Mesenchymal stem cell (in vitro differentiated cells and primary cell): ENCODE results near the gene FAF1.

Experiments
- DNase-seq: peaks from one replicate; pipeline ENCODE4 v3.0.0-alpha.2; 2013
- H2AFZ ChIP-seq: one replicate; pipeline ENCODE4 v1.6.1; 2013; ENCODE audit warnings: low read depth, mild to moderate bottlenecking, control low read depth, inconsistent platforms, low read length, moderate library complexity
- H2AK5ac ChIP-seq: 2 replicates; pipeline ENCODE4 v1.6.1; 2013; ENCODE audit warnings: low read length, moderate library complexity, mild to moderate bottlenecking, inconsistent platforms; ENCODE audit not compliant: severe bottlenecking
- H2BK120ac ChIP-seq: one replicate; pipeline ENCODE4 v1.6.1; 2013; ENCODE audit warnings: low read depth, mild to moderate bottlenecking, inconsistent platforms, low read length, moderate library complexity
- H2BK12ac ChIP-seq, 2 experiments: one replicate each; pipeline ENCODE4 v1.6.1; 2013; ENCODE audit warnings: inconsistent platforms in 2 of 2, low read length in 2 of 2, mild to moderate bottlenecking in 2 of 2, moderate library complexity in 2 of 2, control low read depth in 1 of 2
- H2BK15ac ChIP-seq: one replicate; pipeline ENCODE4 v1.6.1; 2013; ENCODE audit warnings: mild to moderate bottlenecking, low read depth, inconsistent platforms; ENCODE audit not compliant: poor library complexity, severe bottlenecking
- H2BK5ac ChIP-seq: 2 replicates; pipeline ENCODE4 v1.6.1; 2013; ENCODE audit warnings: low read depth, mild to moderate bottlenecking, low read length, control low read depth, inconsistent platforms; ENCODE audit not compliant: poor library complexity, severe bottlenecking
- H3K14ac ChIP-seq, 2 experiments: one replicate each; pipeline ENCODE4 v1.6.1; 2013; ENCODE audit warnings: inconsistent platforms in 2 of 2, low read length in 2 of 2, control low read depth in 1 of 2, mild to moderate bottlenecking in 1 of 2, moderate library complexity in 1 of 2
- H3K18ac ChIP-seq, 2 experiments: one replicate each; pipeline ENCODE4 v1.6.1; 2013; ENCODE audit warnings: inconsistent platforms in 2 of 2, low read length in 2 of 2, control low read depth in 1 of 2, low read depth in 1 of 2, mild to moderate bottlenecking in 1 of 2
- H3K23ac ChIP-seq, 2 experiments: one replicate each; pipeline ENCODE4 v1.6.1; 2013; ENCODE audit warnings: inconsistent platforms in 2 of 2, low read length in 2 of 2, mild to moderate bottlenecking in 2 of 2, moderate library complexity in 2 of 2, control low read depth in 1 of 2
- H3K27ac ChIP-seq: 2 replicates; pipeline ENCODE4 v1.5.1; 2013; ENCODE audit warnings: mild to moderate bottlenecking, moderate library complexity, low read length, control low read depth, inconsistent platforms; ENCODE audit not compliant: poor library complexity, severe bottlenecking
- H3K27me3 ChIP-seq, 2 experiments: 2 replicates each; pipeline versions ENCODE4 v1.6.1 to v1.7.0; 2013; ENCODE audit warnings: low read length in 2 of 2, mild to moderate bottlenecking in 2 of 2, moderate library complexity in 2 of 2, control low read depth in 1 of 2, inconsistent platforms in 1 of 2; ENCODE audit not compliant: control insufficient read depth in 1 of 2, insufficient read depth in 1 of 2
- H3K36me3 ChIP-seq, 2 experiments: 2 replicates each; pipeline versions ENCODE4 v1.6.1 to v1.7.0; 2013; ENCODE audit warnings: low read length in 2 of 2, control low read depth in 1 of 2, inconsistent platforms in 1 of 2, low read depth in 1 of 2, mild to moderate bottlenecking in 1 of 2; ENCODE audit not compliant: insufficient read depth in 2 of 2, control insufficient read depth in 1 of 2
- H3K4ac ChIP-seq, 2 experiments: one replicate each; pipeline ENCODE4 v1.6.1; 2013; ENCODE audit warnings: inconsistent platforms in 2 of 2, low read length in 2 of 2, mild to moderate bottlenecking in 2 of 2, moderate library complexity in 2 of 2, control low read depth in 1 of 2, low read depth in 1 of 2
- H3K4me1 ChIP-seq: 2 replicates; pipeline ENCODE4 v1.6.1; 2013; ENCODE audit warnings: low read depth, low read length, control low read depth; ENCODE audit not compliant: control insufficient read depth, insufficient read depth
- H3K4me2 ChIP-seq: 2 replicates; pipeline ENCODE4 v1.6.1; 2013; ENCODE audit warnings: low read length, mild to moderate bottlenecking, inconsistent platforms; ENCODE audit not compliant: poor library complexity, severe bottlenecking
- H3K4me3 ChIP-seq, 2 experiments: 2 replicates each; pipeline versions ENCODE4 v1.5.1 to v1.7.0; 2013; ENCODE audit warnings: low read length in 2 of 2, mild to moderate bottlenecking in 2 of 2, control low read depth in 1 of 2, low read depth in 1 of 2; ENCODE audit not compliant: insufficient read depth in 1 of 2
- H3K79me1 ChIP-seq: replicated peaks from 2 replicates; pipeline ENCODE4 v1.6.1; 2013; ENCODE audit warnings: mild to moderate bottlenecking, control low read depth, low read length, inconsistent platforms; ENCODE audit not compliant: poor library complexity, severe bottlenecking
- H3K9ac ChIP-seq: 2 replicates; pipeline ENCODE4 v1.7.0; 2013; ENCODE audit warnings: mild to moderate bottlenecking, low read length, moderate library complexity
- H3K9me3 ChIP-seq: 2 replicates; pipeline ENCODE4 v1.7.0; 2013; ENCODE audit warnings: mild to moderate bottlenecking, low read length; ENCODE audit not compliant: control insufficient read depth
- H4K8ac ChIP-seq: one replicate; pipeline ENCODE4 v1.6.1; 2013; ENCODE audit warnings: inconsistent platforms, mild to moderate bottlenecking, low read length, moderate library complexity
- H4K91ac ChIP-seq: one replicate; pipeline ENCODE4 v1.6.1; 2013; ENCODE audit warnings: mild to moderate bottlenecking, low read length, inconsistent platforms
- WGBS: methylation state at CpG from one replicate; pipeline ENCODE4 v1.1.7; 2013; ENCODE audit warnings: mixed read lengths; 5-methylcytosine and 5-hydroxymethylcytosine counted together

FAF1 gene

GRCh38 chr1:50661626-50662025 is 298.4 kb downstream of the FAF1 start:
- WGBS, result 83% methylated on average over 3 of the region's 5 CpGs
- H3K36me3 ChIP-seq, result no peaks in the 10 kb centered on the region
- no peak overlapping the region for H3K14ac ChIP-seq
- H3K4me1 ChIP-seq, result no peaks in the 10 kb centered on the region
- no peak overlapping the region for H4K91ac ChIP-seq
- no peak overlapping the region for H3K4me2 ChIP-seq
- no peak overlapping the region for H2BK120ac ChIP-seq
- no peaks in the 10 kb centered on the region for H3K27me3 ChIP-seq
- no peak overlapping the region for H2BK15ac ChIP-seq
- no peak overlapping the region for H2AK5ac ChIP-seq
- no peak overlapping the region for H3K4me3 ChIP-seq
- H4K8ac ChIP-seq, result no peak overlapping the region
- H3K4ac ChIP-seq, result no peak overlapping the region
- no peak overlapping the region for H3K18ac ChIP-seq
- peaks cover 2% of the 10 kb centered on the region for H3K79me1 ChIP-seq
- no peak overlapping the region for H3K27ac ChIP-seq
- no peak overlapping the region for H2BK12ac ChIP-seq
- H2AFZ ChIP-seq, result no peak overlapping the region
- H3K23ac ChIP-seq, result no peak overlapping the region
- H2BK5ac ChIP-seq, result no peak overlapping the region
- no peaks in the 10 kb centered on the region for H3K9me3 ChIP-seq
- peak overlapping the region; percentile 3 for H3K9ac ChIP-seq
- no peak for DNase-seq

- no peak for DNase-seq
- no peak overlapping the region for H3K18ac ChIP-seq
- no peak overlapping the region for H4K91ac ChIP-seq
- no peak overlapping the region for H2BK120ac ChIP-seq
- H3K14ac ChIP-seq, result no peak overlapping the region
- H3K23ac ChIP-seq, result no peak overlapping the region
- no peak overlapping the region for H3K4me2 ChIP-seq
- H2BK12ac ChIP-seq, result no peak overlapping the region
- H3K27me3 ChIP-seq, result no peaks in the 10 kb centered on the region
- no peak overlapping the region for H2AFZ ChIP-seq
- H3K9ac ChIP-seq, result no peak overlapping the region
- H2AK5ac ChIP-seq, result no peak overlapping the region
- no peak overlapping the region for H2BK5ac ChIP-seq
- peaks cover 1% of the 10 kb centered on the region for H3K79me1 ChIP-seq
- WGBS, result 90% methylated on average over 2 of the region's 2 CpGs
- H3K9me3 ChIP-seq, result no peaks in the 10 kb centered on the region
- peaks cover 0 to 4% of the 10 kb centered on the region in 2 experiments for H3K36me3 ChIP-seq
- H3K4me3 ChIP-seq, result no peak overlapping the region
- H4K8ac ChIP-seq, result no peak overlapping the region
- H3K4ac ChIP-seq, result no peak overlapping the region
- H2BK15ac ChIP-seq, result no peak overlapping the region
- no peaks in the 10 kb centered on the region for H3K4me1 ChIP-seq
- no peak overlapping the region for H3K27ac ChIP-seq
Measured at GRCh38 chr1:50659107-50659662, 300.9 kb downstream of the FAF1 start.

GRCh38 chr1:50658459-50659076 is 301.5 kb downstream of the FAF1 start:
- no peak overlapping the region for H4K91ac ChIP-seq
- no peaks in the 10 kb centered on the region for H3K4me1 ChIP-seq
- no peak overlapping the region for H3K23ac ChIP-seq
- peak overlapping the region; percentile 69 for H2AK5ac ChIP-seq
- H3K18ac ChIP-seq, result no peak overlapping the region
- H3K79me1 ChIP-seq, result peaks cover 1% of the 10 kb centered on the region
- no peak overlapping the region for H2BK15ac ChIP-seq
- H3K36me3 ChIP-seq, result peaks cover 0 to 4% of the 10 kb centered on the region in 2 experiments
- H4K8ac ChIP-seq, result no peak overlapping the region
- H3K4me2 ChIP-seq, result no peak overlapping the region
- 60% methylated on average over 1 of the region's 2 CpGs for WGBS
- no peaks in the 10 kb centered on the region for H3K27me3 ChIP-seq
- peak overlapping the region; percentile 54 for H3K27ac ChIP-seq
- DNase-seq, result peak; percentile 30
- H2BK12ac ChIP-seq, result no peak overlapping the region
- no peak overlapping the region for H3K14ac ChIP-seq
- H2BK5ac ChIP-seq, result no peak overlapping the region
- no peak overlapping the region for H3K4me3 ChIP-seq
- H3K9ac ChIP-seq, result no peak overlapping the region
- H2AFZ ChIP-seq, result no peak overlapping the region
- no peaks in the 10 kb centered on the region for H3K9me3 ChIP-seq
- H3K4ac ChIP-seq, result no peak overlapping the region
- H2BK120ac ChIP-seq, result no peak overlapping the region

GRCh38 chr1:50656931-50657330 is 303.1 kb downstream of the FAF1 start:
- Histone ChIP-seq H3K27ac (no peak overlapping the region), H2BK12ac (no peak overlapping the region), H2BK15ac (no peak overlapping the region), H3K9ac (no peak overlapping the region), H3K4ac (no peak overlapping the region), H3K18ac (no peak overlapping the region), H3K4me2 (no peak overlapping the region), H3K36me3 (peaks cover 0 to 4% of the 10 kb centered on the region in 2 experiments), H4K91ac (no peak overlapping the region), H2AFZ (no peak overlapping the region), H3K79me1 (peaks cover 1% of the 10 kb centered on the region), H2AK5ac (peak overlapping the region; percentile 61), H3K14ac (no peak overlapping the region), H4K8ac (no peak overlapping the region), H3K4me1 (no peaks in the 10 kb centered on the region), H3K4me3 (no peak overlapping the region), H3K23ac (no peak overlapping the region), H3K9me3 (no peaks in the 10 kb centered on the region), H2BK5ac (no peak overlapping the region), H2BK120ac (peak overlapping the region; percentile 19), H3K27me3 (no peaks in the 10 kb centered on the region)
- 100% methylated on average over 1 of the region's 3 CpGs for WGBS
- DNase-seq, result no peak
